Posterior vena cava (tissue), 2 donors: ENCODE data around the gene F10. TPM values are rescaled to one million over a fixed set of nuclear protein-coding genes. Genes with fewer than 3 reads are reported as not detected.
"Not testable (repeated sequence)": the region's sequence is repeated elsewhere in the genome, so short reads cannot be mapped to it uniquely, and the experiment has no call there.

Experiments
- DNase-seq: peaks from one replicate; pipeline ENCODE4 v3.0.0-alpha.2; 2020; ENCODE audit warnings: low spot score
- intact Hi-C, 2 donors: fragments of 100-400 bp; cut with DNase I; formaldehyde crosslinking; loops; one replicate each; pipeline versions ENCODE4 v1.14.1 to v1.14.2; 2022 to 2023
- total RNA-seq, 2 donors: library from RNA; stranded (reverse); fragmentation: NEBNext Ultra II Directional; extraction: Animal tissue kit (Norgen Biotek cat#: 25700); gene quantifications; one replicate each; pipeline ENCODE4 v1.2.1, GENCODE V29; 2021
- donor health status: DM: yes; HTN: yes; CAD: no.
- donor health status: DM: yes; HTN: yes; CAD: no.

F10 gene
- total RNA-seq, 2 donors from 2014 or later, result 19.8 to 48.4 TPM

DNA sequence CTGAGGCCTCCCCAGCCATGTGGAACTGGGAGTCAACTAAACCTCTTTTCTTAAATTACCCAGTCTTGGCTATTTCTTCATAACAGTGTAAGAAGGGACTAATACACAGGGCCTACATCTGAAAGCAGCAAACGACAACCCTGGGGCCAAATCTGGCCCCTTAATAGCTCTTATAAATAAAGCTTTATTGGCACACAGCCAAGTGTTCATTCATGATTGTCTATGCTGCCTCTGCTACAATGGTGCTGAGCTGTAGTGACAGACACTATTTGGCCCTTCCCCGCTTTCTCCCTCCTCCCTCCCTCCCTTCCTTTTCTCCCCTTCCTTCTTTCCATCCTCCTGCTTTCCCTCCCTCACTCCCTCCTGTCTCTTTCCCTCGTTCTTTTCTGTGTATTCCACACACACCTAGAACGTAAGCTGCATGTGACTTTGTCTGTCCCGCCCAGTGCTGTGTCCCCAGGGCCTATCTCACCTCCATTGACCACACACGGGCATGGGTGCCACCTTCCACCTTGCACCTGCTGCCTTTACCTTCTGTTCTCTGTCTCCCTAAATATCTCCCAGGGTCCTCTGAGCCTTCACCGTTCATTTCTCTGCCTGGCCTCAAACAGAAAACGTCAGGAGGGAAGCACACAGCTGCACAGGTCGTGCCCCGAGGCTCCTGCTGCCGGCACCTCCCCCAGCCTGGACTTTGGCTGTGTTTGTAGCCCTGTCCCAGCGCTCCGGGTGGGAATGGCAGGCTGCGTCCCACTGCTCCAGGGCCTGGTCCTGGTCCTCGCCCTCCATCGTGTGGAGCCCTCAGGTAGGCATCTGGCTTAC is 35.5 kb downstream of the F10 start, which contains the start of gene PROZ:
Gene PROZ (plus strand): TSS at position 720 of the 819 bp plus-strand sequence. CDS start 13 bp downstream, at position 733.
- intact Hi-C loops, result no loop called here
- DNase-seq, result no peak

DNA sequence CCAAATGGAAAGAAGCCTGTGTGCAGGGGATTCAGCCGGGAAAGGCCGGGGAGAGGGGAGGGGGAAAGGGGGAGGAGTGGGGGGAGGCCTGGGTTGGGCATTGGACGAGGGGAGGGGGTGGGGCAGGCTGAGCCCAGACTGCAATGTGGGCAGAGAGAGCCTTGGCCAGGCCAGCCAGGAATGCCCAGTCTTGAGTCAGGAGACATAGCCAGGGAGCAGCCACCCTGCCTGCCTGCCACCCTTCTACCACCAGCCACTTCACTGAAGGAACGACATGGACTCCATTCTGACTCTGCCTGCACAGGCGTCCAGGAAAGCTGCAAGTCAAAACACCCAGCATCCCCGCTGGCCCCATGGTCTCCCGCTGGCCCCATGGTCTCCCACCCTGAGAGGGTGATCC is 36.3 kb downstream of the F10 start:
- intact Hi-C loops, result no loop called here

DNA sequence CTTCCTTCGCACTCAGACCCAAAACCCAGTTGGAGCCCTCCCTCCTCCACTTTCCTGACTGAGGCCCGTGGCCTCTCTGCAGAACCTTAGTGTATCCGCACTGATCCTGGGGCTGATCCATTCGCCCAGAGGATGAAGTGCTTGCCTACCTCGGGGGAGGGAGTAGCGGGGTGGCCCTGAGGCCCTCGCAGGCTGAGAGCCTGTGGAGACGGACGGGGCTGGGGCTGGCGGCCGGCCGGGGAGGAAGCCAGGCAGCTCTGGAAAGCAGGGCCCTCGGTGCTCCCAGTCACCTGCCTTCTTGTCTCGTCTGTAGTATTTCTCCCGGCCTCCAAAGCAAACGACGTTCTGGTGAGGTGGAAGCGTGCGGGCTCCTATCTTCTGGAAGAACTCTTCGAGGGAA is 37.1 kb downstream of the F10 start:
- intact Hi-C loops, result no loop called here
- no peak for DNase-seq

More for the DNA sequence above, 36.3 kb downstream of the F10 start:
- no peak for DNase-seq

DNA sequence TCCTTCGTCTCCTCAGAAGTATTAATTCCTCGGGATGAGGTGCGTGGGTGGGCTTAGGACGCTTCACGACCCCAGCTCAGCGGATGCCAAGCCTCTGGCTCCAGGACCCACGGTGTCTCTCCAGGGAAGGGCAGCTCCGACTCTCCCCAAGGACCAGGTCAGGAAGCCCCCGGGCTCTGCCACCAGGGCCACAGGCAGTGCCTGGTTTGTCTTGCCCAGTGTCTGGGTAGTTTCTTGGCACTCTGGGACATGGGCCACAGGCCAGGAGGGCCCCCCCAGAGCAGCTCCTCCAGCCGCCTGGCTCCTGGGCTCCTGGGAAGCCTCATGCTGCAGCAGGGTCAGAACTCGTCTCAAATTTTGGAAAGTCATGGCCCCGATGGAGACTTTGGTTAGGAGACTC is 38.4 kb downstream of the F10 start:
- intact Hi-C loops, result no loop called here
- no peak for DNase-seq

DNA sequence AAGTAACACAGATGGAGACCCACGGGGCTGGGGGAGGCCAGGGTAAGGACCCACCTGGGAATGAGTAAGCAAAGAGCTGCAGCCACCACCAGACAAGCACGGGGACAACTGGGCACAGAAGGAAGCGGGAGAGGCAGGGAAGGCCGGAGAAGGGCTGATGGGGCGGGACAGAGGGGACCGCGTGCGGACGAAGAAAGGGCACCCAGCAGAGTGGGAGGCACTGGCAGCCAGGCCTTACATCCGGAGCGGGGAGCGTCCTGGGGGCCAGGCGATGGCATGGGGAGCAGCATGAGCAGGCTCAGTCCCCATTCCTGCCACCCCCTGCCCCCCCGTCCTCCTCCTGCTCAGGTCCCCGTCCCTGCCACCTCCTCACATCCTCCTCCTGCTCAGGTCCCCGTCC is 38.8 kb downstream of the F10 start:
- DNase-seq, result no peak
- intact Hi-C loops, result no loop called here

DNA sequence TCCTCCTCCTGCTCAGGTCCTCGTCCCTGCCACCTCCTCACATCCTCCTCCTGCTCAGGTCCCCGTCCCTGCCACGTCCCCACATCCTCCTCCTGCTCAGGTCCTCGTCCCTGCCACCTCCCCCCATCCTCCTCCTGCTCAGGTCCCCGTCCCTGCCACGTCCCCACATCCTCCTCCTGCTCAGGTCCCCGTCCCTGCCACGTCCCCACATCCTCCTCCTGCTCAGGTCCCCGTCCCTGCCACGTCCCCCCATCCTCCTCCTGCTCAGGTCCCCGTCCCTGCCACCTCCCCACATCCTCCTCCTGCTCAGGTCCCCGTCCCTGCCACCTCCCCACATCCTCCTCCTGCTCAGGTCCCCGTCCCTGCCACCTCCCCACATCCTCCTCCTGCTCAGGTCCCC is 39.4 kb downstream of the F10 start:
- intact Hi-C loops, DNase-seq: not testable (repeated sequence)

DNA sequence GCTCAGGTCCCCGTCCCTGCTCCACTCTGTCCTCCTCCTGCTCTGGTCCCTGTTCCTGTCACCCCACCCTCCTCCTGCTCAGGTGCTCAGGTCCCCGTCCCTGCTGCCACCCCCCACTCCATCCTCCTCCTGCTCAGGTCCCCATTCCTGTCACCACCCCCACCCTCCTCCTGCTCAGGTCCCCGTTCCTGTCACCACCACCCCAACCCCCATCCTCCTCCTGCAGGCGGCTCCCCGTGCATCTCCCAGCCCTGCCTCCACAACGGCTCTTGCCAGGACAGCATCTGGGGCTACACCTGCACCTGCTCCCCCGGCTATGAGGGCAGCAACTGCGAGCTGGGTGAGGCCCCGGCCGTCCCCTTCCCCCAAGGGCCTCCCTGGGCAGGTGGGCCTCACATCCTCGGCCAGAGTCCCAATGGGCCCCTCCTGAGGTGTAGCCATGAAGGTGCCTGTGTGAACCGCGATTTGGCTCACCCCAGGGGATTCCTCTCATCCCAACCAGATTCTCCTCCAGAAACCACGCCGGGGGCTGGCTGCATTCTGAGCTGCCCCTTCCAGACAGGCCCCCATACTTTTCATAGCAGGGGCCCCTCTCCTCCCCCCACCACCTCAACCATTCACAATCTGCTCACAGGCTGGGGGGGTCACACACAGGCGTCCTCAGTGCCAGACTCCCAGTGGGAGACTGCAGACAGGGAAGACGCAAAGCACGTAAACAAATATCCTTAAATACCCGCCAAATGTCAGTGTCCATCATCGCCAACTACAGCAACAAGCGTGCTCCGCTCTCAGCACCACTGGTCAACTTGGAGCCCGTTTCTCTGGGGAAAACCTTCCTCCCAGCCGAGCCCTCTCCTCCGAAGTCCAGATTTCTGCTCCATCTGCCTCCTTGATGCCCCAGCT is 40.4 kb downstream of the F10 start:
- DNase-seq, result no peak
- intact Hi-C loops, result no loop called here

DNA sequence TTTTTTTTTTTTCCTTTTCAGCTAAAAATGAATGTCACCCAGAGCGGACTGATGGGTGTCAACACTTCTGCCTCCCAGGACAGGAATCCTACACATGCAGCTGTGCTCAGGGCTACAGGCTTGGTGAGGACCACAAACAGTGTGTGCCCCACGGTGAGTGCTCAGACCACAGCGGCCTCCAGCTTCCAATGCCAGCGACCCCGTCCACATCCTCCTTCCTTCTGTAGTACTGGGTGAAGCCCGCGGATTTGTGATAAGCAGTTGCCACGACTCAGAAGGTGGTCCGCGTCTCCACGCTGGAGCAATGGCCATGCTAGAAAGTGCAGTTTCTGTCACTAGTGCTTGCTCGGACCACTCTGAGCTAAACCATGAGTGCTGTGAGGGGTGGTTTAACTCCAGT is 41.9 kb downstream of the F10 start:
- intact Hi-C loops, result no loop called here
- DNase-seq, result no peak

DNA sequence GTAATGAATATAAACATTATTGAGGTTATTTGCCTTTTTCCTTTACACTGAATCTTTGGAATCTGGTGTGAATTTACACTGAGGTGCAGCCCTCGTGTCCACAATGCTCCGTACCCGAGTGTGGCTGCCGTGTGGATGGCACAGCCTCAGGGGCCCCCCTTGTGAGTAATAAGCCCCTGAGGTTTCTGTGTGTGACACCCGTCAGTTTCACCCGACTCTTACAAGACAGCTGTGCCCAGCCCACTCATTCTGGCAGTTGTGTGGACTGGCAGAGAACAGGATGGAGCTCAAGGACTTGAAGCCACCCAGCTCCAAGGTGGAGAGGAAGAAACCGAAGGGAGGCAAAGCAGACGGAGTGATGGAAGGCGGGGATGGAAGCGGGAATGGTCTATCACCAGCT is 43.7 kb downstream of the F10 start:
- DNase-seq, result no peak
- intact Hi-C loops, result no loop called here

DNA sequence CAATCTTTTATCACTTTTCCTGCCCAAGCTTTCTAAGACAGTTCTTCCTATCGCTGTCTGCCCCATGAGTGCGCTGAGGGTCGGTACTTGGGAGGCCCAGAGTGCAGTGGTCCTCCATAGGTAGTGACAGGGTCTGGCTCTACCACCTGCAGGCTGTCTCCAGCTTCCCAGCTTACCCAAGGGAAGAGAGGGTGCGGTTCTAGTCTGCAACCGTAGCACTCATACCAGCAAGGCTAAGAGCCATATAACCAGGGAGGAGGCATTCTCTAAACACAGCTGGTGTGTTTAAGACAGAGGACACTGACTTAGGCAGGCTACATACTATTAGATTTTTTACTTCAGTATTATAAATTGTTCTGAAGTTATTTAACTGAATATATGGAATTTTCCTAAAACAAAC is 44.1 kb downstream of the F10 start:
- no peak for DNase-seq
- intact Hi-C loops, result no loop called here

DNA sequence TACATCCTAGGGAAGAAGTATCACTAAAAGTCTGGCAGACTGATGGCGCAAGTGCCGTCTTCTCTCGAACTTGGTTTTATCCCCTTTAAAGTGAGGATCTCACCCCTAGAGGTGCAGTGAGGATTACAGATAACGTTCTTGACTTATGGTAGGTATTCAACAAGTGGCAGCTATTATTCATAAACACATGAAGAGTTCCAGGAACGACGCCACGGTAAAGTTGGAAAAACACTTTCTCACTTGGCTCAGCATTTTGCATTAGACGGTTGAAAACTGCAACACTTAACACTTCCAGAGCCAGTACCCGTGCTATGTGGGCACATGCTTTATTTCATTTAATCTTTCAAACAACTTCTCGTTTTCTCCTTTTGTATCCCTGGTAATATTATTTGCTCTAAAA is 44.6 kb downstream of the F10 start:
- DNase-seq, result no peak
- intact Hi-C loops, result no loop called here

DNA sequence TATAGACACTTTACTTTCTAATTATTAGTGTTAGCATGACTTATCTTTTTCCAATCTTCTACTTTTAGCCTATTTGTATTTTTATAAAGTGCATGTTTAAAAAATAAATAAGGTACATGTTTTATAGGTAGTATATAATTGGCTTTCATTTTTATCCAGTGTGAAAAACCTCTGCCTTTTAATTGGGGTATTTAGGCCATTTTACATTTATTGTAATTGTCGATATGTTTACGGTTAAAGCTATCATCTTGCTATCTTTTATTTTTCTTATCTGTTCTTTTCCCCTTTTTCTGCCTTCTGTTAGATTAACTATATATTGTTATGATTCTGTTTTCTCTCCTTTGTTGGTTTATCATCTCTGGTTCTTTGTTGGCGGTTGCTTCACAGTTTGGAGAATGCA is 45.0 kb downstream of the F10 start:
- intact Hi-C loops, result no loop called here
- DNase-seq, result no peak

DNA sequence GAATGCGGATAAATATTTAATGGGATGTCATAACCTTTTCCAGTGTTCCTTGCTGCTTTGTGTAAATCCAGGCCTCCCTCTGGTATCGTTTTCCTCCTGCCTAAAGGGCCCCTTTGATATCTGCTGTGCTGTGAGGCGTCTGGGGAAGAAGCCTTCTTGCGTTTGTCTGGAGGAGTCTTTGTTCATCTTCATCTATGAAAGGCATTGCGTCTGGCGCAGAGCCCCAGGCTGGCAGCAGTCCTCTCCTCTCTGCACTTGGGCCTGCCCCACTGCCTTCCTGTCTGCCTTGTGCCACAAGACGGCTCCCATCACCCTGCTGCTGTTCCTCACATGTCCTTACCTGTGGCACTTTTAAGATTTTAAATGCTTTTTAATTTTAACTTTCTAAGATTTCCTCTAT is 45.6 kb downstream of the F10 start:
- intact Hi-C loops, result no loop called here

DNA sequence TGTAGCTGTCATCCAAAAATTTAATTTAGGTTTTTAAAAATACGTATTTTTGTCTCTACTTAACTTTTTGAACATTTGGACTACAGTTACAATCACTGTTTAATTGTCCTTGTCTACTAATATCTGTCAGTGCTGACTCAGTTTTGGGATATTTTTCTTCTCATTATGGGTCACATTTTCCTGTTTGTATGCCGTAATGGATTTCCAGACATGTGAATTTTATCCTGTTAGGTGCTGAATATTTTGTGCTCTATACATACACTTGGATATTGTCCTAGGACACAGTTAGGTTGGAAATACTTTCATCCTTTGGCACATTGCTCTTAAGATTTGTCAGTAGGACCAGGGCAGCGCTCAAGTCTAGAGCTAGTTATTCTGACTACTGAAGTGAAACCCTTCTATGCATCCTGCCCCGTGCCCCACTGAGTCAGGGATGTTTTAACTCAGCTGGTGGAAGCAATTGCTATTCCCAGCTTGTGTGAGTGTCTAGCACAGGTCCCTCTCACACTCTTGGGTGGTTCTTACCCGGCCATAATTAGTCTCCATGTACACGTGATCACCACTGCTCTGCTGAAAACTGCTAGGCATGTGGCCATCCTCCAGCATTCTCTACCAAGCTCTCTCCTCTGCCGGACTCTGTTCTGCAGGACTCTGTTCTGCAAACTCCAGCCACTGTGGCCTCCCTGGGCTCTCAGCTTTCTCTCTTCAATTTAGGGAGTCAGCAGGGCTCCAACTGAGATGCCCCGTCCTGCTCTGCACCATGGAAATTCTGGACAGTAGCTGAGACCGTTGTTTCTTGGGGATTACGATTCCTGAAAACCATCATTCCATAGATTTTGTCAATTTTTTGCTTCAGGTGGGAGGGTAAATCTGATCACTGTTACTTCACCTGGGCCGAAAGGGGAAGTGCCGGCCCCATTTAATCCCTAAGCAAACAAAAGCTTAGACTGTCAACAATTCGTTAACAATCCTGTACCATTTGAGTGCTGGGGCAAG is 47.0 kb downstream of the F10 start:
- intact Hi-C loops, result no loop called here
- no peak for DNase-seq

More for the DNA sequence above, 45.6 kb downstream of the F10 start:
- no peak for DNase-seq

DNA sequence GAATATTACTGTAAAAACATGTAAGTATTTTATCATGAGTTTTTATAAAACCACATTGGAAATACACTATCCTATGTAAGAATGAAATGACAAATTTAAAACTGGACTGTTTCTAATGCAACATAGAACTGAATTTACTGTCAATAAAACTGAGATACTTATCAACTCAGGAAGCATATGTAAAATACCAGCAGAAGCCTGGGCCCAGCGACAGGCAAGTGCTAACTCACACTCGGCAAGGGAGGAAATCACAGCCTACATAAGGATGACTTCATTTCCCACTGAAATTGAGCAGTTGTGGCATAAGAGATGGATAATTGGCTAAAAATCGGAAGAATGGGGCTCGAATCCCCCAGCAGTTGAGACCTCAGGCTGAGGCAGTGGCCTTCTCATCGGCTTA is 47.9 kb downstream of the F10 start:
- DNase-seq, result no peak
- intact Hi-C loops, result no loop called here

DNA sequence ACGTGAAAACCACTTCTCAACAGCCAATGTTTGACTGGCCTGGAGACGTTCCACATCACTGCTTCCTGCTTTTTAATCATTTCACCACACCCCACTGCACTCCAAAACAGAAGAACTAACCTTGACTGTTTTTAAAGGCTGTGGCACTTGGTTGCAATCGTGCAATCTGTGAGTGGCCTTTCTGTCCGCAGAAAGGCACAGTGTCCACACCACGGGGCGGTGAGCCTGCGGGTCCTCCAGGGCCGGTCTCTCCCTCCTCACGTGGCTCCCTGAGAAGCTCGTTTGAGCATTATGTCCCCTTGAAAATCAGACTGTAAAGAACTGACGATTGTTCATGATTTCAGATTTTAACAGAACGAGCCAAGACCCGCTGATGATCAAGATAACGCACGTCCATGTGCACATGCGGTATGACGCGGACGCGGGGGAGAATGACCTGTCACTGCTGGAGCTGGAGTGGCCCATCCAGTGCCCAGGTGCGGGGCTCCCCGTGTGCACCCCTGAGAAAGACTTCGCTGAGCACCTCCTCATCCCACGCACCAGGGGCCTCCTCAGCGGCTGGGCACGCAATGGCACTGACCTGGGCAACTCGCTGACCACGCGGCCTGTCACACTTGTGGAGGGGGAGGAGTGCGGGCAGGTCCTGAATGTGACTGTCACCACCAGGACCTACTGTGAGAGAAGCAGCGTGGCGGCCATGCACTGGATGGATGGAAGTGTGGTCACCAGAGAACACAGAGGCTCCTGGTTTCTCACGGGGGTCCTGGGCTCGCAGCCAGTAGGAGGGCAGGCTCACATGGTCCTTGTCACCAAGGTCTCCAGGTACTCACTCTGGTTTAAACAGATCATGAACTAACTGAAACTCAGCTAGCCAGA is 48.9 kb downstream of the F10 start:
- DNase-seq, result no peak
- intact Hi-C loops, result no loop called here

DNA sequence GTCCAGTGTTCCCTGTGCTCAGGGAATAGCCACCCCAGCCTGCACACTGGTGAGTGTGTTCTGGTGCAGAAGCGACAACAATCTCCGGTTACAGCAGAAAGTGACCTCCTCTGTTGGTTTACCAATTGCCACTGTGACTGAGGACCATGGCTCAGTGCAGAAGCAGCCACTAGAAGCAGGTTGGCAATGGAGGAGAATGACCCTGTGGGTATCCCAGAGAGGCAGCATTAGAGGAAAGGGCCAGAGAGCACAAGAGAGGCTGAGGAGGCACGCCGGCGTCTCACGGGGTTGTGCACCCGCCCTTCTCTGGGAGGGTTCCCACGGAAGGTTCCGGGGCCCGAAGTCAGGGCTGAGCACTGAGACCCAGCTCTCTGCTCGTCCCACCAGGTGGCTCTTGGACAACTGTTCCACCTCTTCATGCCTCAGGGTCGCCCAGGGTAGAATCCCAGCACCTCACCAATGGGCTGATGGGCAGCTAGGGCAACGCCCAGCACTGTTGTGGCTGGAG is 49.9 kb downstream of the F10 start:
- intact Hi-C loops, result no loop called here
- DNase-seq, result no peak

DNA sequence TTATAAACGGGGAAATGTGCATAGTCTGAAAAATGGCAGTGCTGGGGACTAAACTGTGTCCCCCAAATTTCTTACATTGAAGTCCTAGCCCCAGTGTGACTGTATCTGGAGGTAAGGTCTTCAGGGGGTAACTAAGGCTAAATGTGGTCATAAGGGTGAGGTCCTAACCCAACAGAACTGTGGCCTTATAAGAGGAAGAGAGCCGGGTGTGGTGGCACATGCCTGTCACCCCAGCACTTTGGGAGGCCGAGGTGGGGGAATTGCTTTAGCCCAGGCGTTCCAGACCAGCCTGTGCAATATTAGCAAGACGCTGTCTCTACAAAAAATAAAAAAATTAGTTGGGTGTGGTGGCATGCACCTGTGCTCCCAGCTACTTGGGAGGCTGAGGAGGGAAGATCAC is 53.7 kb downstream of the F10 start:
- DNase-seq, result no peak
- intact Hi-C loops, result no loop called here
